Upper lobe of left lung (tissue), 6 donors: Measurements from ENCODE around the gene PPM1B. TPM values are rescaled to one million over a fixed set of nuclear protein-coding genes. Genes with fewer than 3 reads are reported as not detected.

ENCODE experiments used
- ATAC-seq, 2 donors: fragments of 200-7000 bp; cut with Tn5 transposase; one replicate each; pipeline ENCODE4 v1.9.1; 2022; ENCODE audit warnings: mild to moderate bottlenecking in 2 of 2, moderate library complexity in 2 of 2; ENCODE audit not compliant: low FRiP score in 2 of 2
- DNase-seq, 2 donors: peaks; one replicate each; pipeline ENCODE4 v3.0.0-alpha.2; 2019 to 2020
- H3K27ac ChIP-seq, 4 donors: fragments of 200-600 bp; sonication (generic); one replicate each; pipeline ENCODE4 v1.5.1; 2016 to 2019
- H3K27me3 ChIP-seq, 4 donors: fragments of 200-600 bp; sonication (generic); one replicate each; pipeline ENCODE4 v1.5.1; 2017 to 2019
- H3K36me3 ChIP-seq, 4 donors: fragments of 200-600 bp; sonication (generic); one replicate each; pipeline ENCODE4 v1.5.1; 2016 to 2019
- H3K4me1 ChIP-seq, 4 donors: fragments of 200-600 bp; sonication (generic); one replicate each; pipeline ENCODE4 v1.5.1; 2018 to 2019
- H3K4me3 ChIP-seq, 4 donors: fragments of 200-600 bp; sonication (generic); one replicate each; pipeline ENCODE4 v1.5.1; 2017 to 2019; ENCODE audit warnings: mild to moderate bottlenecking in 2 of 4, moderate library complexity in 1 of 4
- H3K9me3 ChIP-seq, 4 donors: fragments of 200-600 bp; sonication (generic); one replicate each; pipeline ENCODE4 v1.5.1; 2018 to 2019
- CTCF ChIP-seq, 6 experiments: fragments of 450-650 bp in 4 of 6; fragments of 200-600 bp in 2 of 6; sonication (generic) in 2 of 6; IDR thresholded peaks; one replicate each; pipeline ENCODE4 v1.5.1; 2016 to 2019; ENCODE audit warnings: antibody characterized with exemption in 6 of 6
- EP300 ChIP-seq, 4 donors: sonication (generic); formaldehyde crosslinking; IDR thresholded peaks; one replicate each; pipeline ENCODE4 v1.5.1; 2017; ENCODE audit warnings: antibody characterized with exemption in 4 of 4, control low read depth in 2 of 4
- POLR2A ChIP-seq, 4 donors: fragments of 450-650 bp; IDR thresholded peaks; one replicate each; pipeline ENCODE4 v1.5.1; 2016 to 2017; ENCODE audit warnings: antibody characterized with exemption in 4 of 4, mild to moderate bottlenecking in 2 of 4
- POLR2AphosphoS5 ChIP-seq, 2 donors: sonication (generic); formaldehyde crosslinking; IDR thresholded peaks; one replicate each; pipeline ENCODE4 v1.5.1; 2017; ENCODE audit warnings: antibody characterized with exemption in 2 of 2
- WGBS, 2 donors: methylation state at CpG; one replicate each; pipeline ENCODE4 v1.1.5; 2017 to 2018; 5-methylcytosine and 5-hydroxymethylcytosine counted together
- total RNA-seq, 6 donors: library from RNA; depleted of rRNA in 4 of 6; stranded (reverse); fragments of >200 nt in 4 of 6; gene quantifications; one replicate each; pipeline versions ENCODE4 v1.1.0 to v1.2.1, GENCODE V29; 2016 to 2021
- donor health status: DM: no; HTN: no; CAD: no; lungs with moderate emphysema.
- donor health status: DM: no; HTN: yes; CAD: no; lungs with severe emphysema.

PPM1B gene
- total RNA-seq, 6 donors from 2014 or later = 35.5 to 71.2 (median 45.6) TPM

DNA sequence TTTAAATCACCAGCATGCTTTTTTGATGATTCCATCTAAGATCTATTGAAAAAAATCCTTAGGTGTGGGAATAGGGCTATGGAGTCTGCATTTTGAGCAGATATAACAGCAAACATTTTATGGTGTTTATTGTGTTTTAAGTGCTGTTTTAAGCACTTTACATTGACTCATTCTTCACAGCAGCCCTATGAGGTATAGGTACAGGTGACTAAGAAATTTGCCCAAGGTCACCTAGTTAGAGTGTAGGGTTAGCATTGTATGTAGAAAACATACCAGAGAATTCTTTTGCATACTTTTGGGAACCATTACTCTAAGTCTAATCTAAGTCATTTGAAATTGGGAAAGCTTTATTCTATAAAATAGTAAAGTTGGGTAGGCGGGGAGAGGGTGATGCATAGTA, 31.3 kb downstream of the PPM1B start:
- TF ChIP-seq EP300 (IDR thresholded peaks at IDR 0.05) (no peak), POLR2AphosphoS5 (IDR thresholded peaks at IDR 0.05) (no peak), CTCF (IDR thresholded peaks at IDR 0.05) (no peak), POLR2A (IDR thresholded peaks at IDR 0.05) (no peak)
- DNase-seq = no peak
- Histone ChIP-seq H3K27me3 (no peaks in the 10 kb centered on the region), H3K4me1 (peaks cover 0 to 8% (median 1%) of the 10 kb centered on the region in 4 donors), H3K9me3 (no peaks in the 10 kb centered on the region), H3K36me3 (peaks cover 0 to 11% (median 0%) of the 10 kb centered on the region in 4 donors), H3K27ac (no peak overlapping the region), H3K4me3 (no peak overlapping the region)
- WGBS, 2 donors = 90 to 91% methylated on average over 1 of the region's 1 CpG
- no peak for ATAC-seq

- Histone ChIP-seq H3K4me3 (no peak overlapping the region), H3K27me3 (no peaks in the 10 kb centered on the region), H3K36me3 (peaks cover 0 to 11% (median 0%) of the 10 kb centered on the region in 4 donors), H3K27ac (no peak overlapping the region), H3K4me1 (peaks cover 0 to 8% (median 1%) of the 10 kb centered on the region in 4 donors), H3K9me3 (no peaks in the 10 kb centered on the region)
- 92 to 93% methylated on average over 5 of the region's 5 CpGs for WGBS, 2 donors
- ATAC-seq = no peak
- DNase-seq = no peak
- TF ChIP-seq POLR2A (IDR thresholded peaks at IDR 0.05) (no peak), POLR2AphosphoS5 (IDR thresholded peaks at IDR 0.05) (no peak), CTCF (IDR thresholded peaks at IDR 0.05) (no peak), EP300 (IDR thresholded peaks at IDR 0.05) (no peak)
Observed at GRCh38 chr2:44200759-44201158, 32.1 kb downstream of the PPM1B start.

GRCh38 chr2:44201648-44202165, 33.0 kb downstream of the PPM1B start:
- no peak overlapping the region for H3K27ac ChIP-seq
- 93 to 95% methylated on average over 6 of the region's 6 CpGs for WGBS, 2 donors

DNA sequence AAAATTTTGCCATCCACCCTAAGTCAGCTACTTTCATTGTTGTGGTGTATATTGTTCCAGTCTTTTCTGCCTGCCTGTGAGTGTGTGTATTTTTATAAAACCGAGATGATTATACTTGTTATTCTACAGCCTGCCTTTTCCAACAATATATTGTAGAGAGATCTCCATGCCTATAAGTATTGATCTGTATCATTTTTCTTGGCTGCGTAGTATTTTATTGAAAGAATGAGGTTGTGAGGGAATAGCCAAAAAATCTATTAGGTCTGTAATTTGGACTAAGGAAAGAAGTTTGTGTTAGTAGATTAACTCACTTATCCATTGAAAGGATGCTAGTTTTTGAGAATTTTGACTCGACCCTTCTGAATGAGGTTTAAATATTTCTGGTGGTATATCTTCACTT, 34.9 kb downstream of the PPM1B start:
- no peak overlapping the region for H3K4me3 ChIP-seq
- no peak overlapping the region for H3K27ac ChIP-seq
- no peak for TF ChIP-seq CTCF (IDR thresholded peaks at IDR 0.05)
- no peak for TF ChIP-seq POLR2AphosphoS5 (IDR thresholded peaks at IDR 0.05)
- TF ChIP-seq POLR2A (IDR thresholded peaks at IDR 0.05) = no peak
- no peak for TF ChIP-seq EP300 (IDR thresholded peaks at IDR 0.05)
- WGBS, 2 donors = 97 to 98% methylated on average over 3 of the region's 3 CpGs
- DNase-seq (no peak), ATAC-seq (no peak)
- no peaks in the 10 kb centered on the region for H3K27me3 ChIP-seq
- peaks cover 0 to 11% (median 0%) of the 10 kb centered on the region in 4 donors for H3K36me3 ChIP-seq
- H3K4me1 ChIP-seq = peaks cover 0 to 8% (median 3%) of the 10 kb centered on the region in 4 donors
- H3K9me3 ChIP-seq = no peaks in the 10 kb centered on the region

More at GRCh38 chr2:44201648-44202165, 33.0 kb downstream of the PPM1B start:
- no peaks in the 10 kb centered on the region for H3K27me3 ChIP-seq
- H3K9me3 ChIP-seq = no peaks in the 10 kb centered on the region
- peaks cover 0 to 11% (median 0%) of the 10 kb centered on the region in 4 donors for H3K36me3 ChIP-seq
- no peak for TF ChIP-seq CTCF (IDR thresholded peaks at IDR 0.05)
- peaks cover 0 to 8% (median 1%) of the 10 kb centered on the region in 4 donors for H3K4me1 ChIP-seq
- ATAC-seq = no peak
- no peak for DNase-seq
- no peak overlapping the region for H3K4me3 ChIP-seq

GRCh38 chr2:44205169-44205568, 36.5 kb downstream of the PPM1B start:
- H3K9me3 ChIP-seq = no peaks in the 10 kb centered on the region
- H3K27ac ChIP-seq = no peak overlapping the region
- peaks cover 1 to 23% (median 3%) of the 10 kb centered on the region in 4 donors for H3K36me3 ChIP-seq
- no peak overlapping the region for H3K4me3 ChIP-seq
- DNase-seq (no peak), ATAC-seq (no peak)
- TF ChIP-seq POLR2AphosphoS5 (IDR thresholded peaks at IDR 0.05) = no peak
- no peaks in the 10 kb centered on the region for H3K27me3 ChIP-seq
- peaks cover 0 to 8% (median 3%) of the 10 kb centered on the region in 4 donors for H3K4me1 ChIP-seq
- WGBS, 2 donors = 74 to 79% methylated on average over 1 of the region's 1 CpG
